DOHH2 (cell line): ENCODE results near the gene GRIP2.

Experiments
- H3F3A ChIP-seq: fragments of 200-600 bp; sonication (generic), shearing (Covaris generic); 2 replicates; pipeline ENCODE4 v1.6.0; 2016; ENCODE audit warnings: antibody characterized with exemption, mild to moderate bottlenecking; ENCODE audit not compliant: control insufficient read depth, insufficient read depth
- H3K27ac ChIP-seq: fragments of 200-600 bp; sonication (generic); 2 replicates; pipeline ENCODE4 v1.5.1; 2014; ENCODE audit warnings: low read depth, mild to moderate bottlenecking, low read length, moderate library complexity
- H3K27me3 ChIP-seq: fragments of 200-600 bp; sonication (generic); 2 replicates; pipeline ENCODE4 v1.6.1; 2014; ENCODE audit warnings: mild to moderate bottlenecking, low read length, mixed read lengths; ENCODE audit not compliant: control insufficient read depth
- H3K36me3 ChIP-seq: fragments of 200-600 bp; sonication (generic); 2 replicates; pipeline ENCODE4 v1.6.1; 2014; ENCODE audit warnings: mild to moderate bottlenecking, low read length, moderate library complexity, mixed read lengths; ENCODE audit not compliant: control insufficient read depth
- H3K4me1 ChIP-seq: fragments of 200-600 bp; sonication (generic); 2 replicates; pipeline ENCODE4 v1.6.1; 2014; ENCODE audit warnings: mild to moderate bottlenecking, low read length, mixed read lengths; ENCODE audit not compliant: control insufficient read depth
- H3K4me2 ChIP-seq: fragments of 200-600 bp; sonication (generic); 2 replicates; pipeline ENCODE4 v1.6.0; 2014; ENCODE audit warnings: mild to moderate bottlenecking, low read length, moderate library complexity
- H3K4me3 ChIP-seq: fragments of 200-600 bp; sonication (generic); 2 replicates; pipeline ENCODE4 v1.5.1; 2014; ENCODE audit warnings: mild to moderate bottlenecking, low read length, mixed read lengths
- H3K79me2 ChIP-seq: fragments of 200-600 bp; sonication (generic); 2 replicates; pipeline ENCODE4 v1.6.1; 2014; ENCODE audit warnings: mild to moderate bottlenecking, low read length, mixed read lengths; ENCODE audit not compliant: control insufficient read depth
- H3K9me2 ChIP-seq: fragments of 200-600 bp; sonication (generic); replicated peaks from 2 replicates; pipeline ENCODE4 v1.6.1; 2014; ENCODE audit warnings: mild to moderate bottlenecking, low read length, mixed read lengths; ENCODE audit not compliant: control insufficient read depth
- H3K9me3 ChIP-seq: fragments of 200-600 bp; sonication (generic); 2 replicates; pipeline ENCODE4 v1.6.1; 2014; ENCODE audit warnings: antibody characterized with exemption, low read length, mixed read lengths; ENCODE audit not compliant: control insufficient read depth, insufficient read depth
- H4K20me1 ChIP-seq: fragments of 200-600 bp; sonication (generic); 2 replicates; pipeline ENCODE4 v1.6.0; 2014; ENCODE audit warnings: low read depth, mild to moderate bottlenecking, antibody characterized with exemption, low read length, moderate library complexity; ENCODE audit not compliant: control insufficient read depth, insufficient read depth
- CTCF ChIP-seq: fragments of 200-600 bp; sonication (generic); IDR thresholded peaks from one replicate; pipeline ENCODE4 v1.5.1; 2014; ENCODE audit warnings: antibody characterized with exemption, mild to moderate bottlenecking, low read depth, low read length; ENCODE audit not compliant: poor library complexity, severe bottlenecking
- EZH2phosphoT487 ChIP-seq: fragments of 200-600 bp; sonication (generic); IDR thresholded peaks from 2 replicates; pipeline ENCODE4 v1.6.1; 2017; ENCODE audit warnings: borderline replicate concordance, mild to moderate bottlenecking, antibody characterized with exemption, low read length, moderate library complexity, mixed read lengths

GRIP2 gene

GRCh38 chr3:14453876-14454638 is 86.1 kb downstream of the GRIP2 start:
- TF ChIP-seq CTCF (no peak), EZH2phosphoT487 (no peak)
- Histone ChIP-seq H3K36me3 (peaks cover 85% of the 10 kb centered on the region), H3K4me1 (no peaks in the 10 kb centered on the region), H3K27me3 (no peaks in the 10 kb centered on the region), H3K4me3 (no peak overlapping the region), H4K20me1 (no peaks in the 10 kb centered on the region; the same call in 1 of the 2 replicates), H3K27ac (no peak overlapping the region), H3K79me2 (no peaks in the 10 kb centered on the region), H3K9me2 (no peaks in the 10 kb centered on the region), H3K4me2 (no peak overlapping the region), H3F3A (no peaks in the 10 kb centered on the region), H3K9me3 (no peaks in the 10 kb centered on the region)

GRCh38 chr3:14452740-14453710 is 87.1 kb downstream of the GRIP2 start:
- Histone ChIP-seq H4K20me1 (no peaks in the 10 kb centered on the region; the same call in 1 of the 2 replicates), H3K9me3 (no peaks in the 10 kb centered on the region), H3F3A (no peaks in the 10 kb centered on the region), H3K4me1 (no peaks in the 10 kb centered on the region), H3K36me3 (peaks cover 85% of the 10 kb centered on the region), H3K27ac (no peak overlapping the region), H3K4me2 (no peak overlapping the region), H3K4me3 (no peak overlapping the region), H3K9me2 (no peaks in the 10 kb centered on the region), H3K79me2 (no peaks in the 10 kb centered on the region), H3K27me3 (no peaks in the 10 kb centered on the region)
- TF ChIP-seq CTCF (no peak), EZH2phosphoT487 (no peak)

- Histone ChIP-seq H3K27me3 (no peaks in the 10 kb centered on the region), H3K4me1 (no peaks in the 10 kb centered on the region), H3F3A (no peaks in the 10 kb centered on the region), H3K9me2 (no peaks in the 10 kb centered on the region), H3K36me3 (peaks cover 85% of the 10 kb centered on the region), H4K20me1 (no peaks in the 10 kb centered on the region; the same call in 1 of the 2 replicates), H3K4me3 (no peak overlapping the region), H3K27ac (no peak overlapping the region), H3K79me2 (no peaks in the 10 kb centered on the region), H3K4me2 (no peak overlapping the region), H3K9me3 (no peaks in the 10 kb centered on the region)
- TF ChIP-seq CTCF: no peak
- TF ChIP-seq EZH2phosphoT487: no peak
Observed at GRCh38 chr3:14451844-14452739, 88.0 kb downstream of the GRIP2 start.
